ENCODE results near the gene VPS37C. TPM values are rescaled to one million over a fixed set of nuclear protein-coding genes. Genes with fewer than 3 reads are reported as not detected.

The VPS37C gene
- total RNA-seq, 1 experiment from 2014 or later = 23.1 TPM

DNA sequence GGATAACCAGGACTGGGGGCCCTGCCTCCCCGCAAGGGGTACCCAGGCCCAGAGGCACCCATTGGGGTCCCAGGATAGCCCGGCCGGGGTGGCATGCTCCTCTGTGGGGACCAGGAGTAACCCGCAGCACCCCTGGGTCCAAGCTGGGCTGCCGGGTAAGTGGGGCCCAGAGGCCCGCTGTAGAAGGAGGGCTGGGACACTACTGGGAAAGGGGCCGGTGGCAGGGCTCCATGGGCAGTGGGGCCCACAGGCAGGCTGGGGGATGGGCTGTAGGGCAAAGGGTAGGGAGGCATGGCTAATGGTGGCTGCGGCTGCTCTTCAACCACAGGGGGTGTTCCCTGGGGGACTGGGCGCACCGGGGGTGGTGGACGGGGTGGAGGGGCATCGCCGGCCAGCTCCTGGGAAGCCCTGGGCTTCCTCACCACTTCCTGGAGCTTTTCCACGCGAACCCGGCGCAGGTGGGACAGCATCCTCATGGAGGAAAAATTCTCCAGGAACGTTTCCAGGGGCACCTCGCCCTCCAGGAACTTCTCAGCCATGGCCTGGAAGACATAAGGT, 29.1 kb downstream of the VPS37C start:
- no peak for ATAC-seq
- no peaks in the 10 kb centered on the region for H4K20me1 ChIP-seq (ENCODE audit: insufficient read depth)
- RAD21 ChIA-PET (ENCODE audit: low non-redundant PET in 1 of 2, low total read pairs in 2 of 2, uncharacterized antibody in 2 of 2, unreplicated experiment in 2 of 2) = no interaction called here
- CTCF ChIA-PET = no interaction called here
- no peak overlapping the region for H3K27ac ChIP-seq (ENCODE audit: low read depth, low read length)
- H3K36me3 ChIP-seq (ENCODE audit: control insufficient read depth in 1 of 2, insufficient read depth in 2 of 2, low read length in 2 of 2) = no peaks in the 10 kb centered on the region
- no peak overlapping the region for H2AFZ ChIP-seq (ENCODE audit: low read depth, low read length, poor library complexity, severe bottlenecking)
- H3K9ac ChIP-seq (ENCODE audit: low read length) = no peak overlapping the region
- H3K4me1 ChIP-seq (ENCODE audit: control insufficient read depth in 1 of 2, insufficient read depth in 2 of 2, low read length in 2 of 2) = peaks cover 6 to 13% of the 10 kb centered on the region in 2 experiments; a peak in 3 of 4 replicates
- no peaks in the 10 kb centered on the region for H3K9me3 ChIP-seq (ENCODE audit: control insufficient read depth in 1 of 2, insufficient read depth in 1 of 2, low read depth in 1 of 2, low read length in 2 of 2)
- no peak overlapping the region for H3K4me3 ChIP-seq (replicated peaks in 1 of 2; ENCODE audit: low read depth in 1 of 2, low read length in 2 of 2)
- POLR2A ChIA-PET = interaction anchor here (0.7 kb wide), 1 partner anchor 9 kb away, joined by 3 read pairs; no protein-coding TSS in a partner anchor
- no peaks in the 10 kb centered on the region for H3K27me3 ChIP-seq (ENCODE audit: insufficient read depth, low read length)
- no peak overlapping the region for H3K4me2 ChIP-seq (ENCODE audit: low read length)
- BruUV-seq (replicated peaks) = no TSS peak
- intact Hi-C loops (cut with micrococcal nuclease) = no loop called here
- TF ChIP-seq, protein P1, sequence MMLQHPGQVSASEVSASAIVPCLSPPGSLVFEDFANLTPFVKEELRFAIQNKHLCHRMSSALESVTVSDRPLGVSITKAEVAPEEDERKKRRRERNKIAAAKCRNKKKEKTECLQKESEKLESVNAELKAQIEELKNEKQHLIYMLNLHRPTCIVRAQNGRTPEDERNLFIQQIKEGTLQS (IDR thresholded peaks at IDR 0.05) = no peak
- TF ChIP-seq CBX3 (IDR thresholded peaks at IDR 0.05; ENCODE audit: low read depth) = no peak
- no peak for TF ChIP-seq FOSL1 (IDR thresholded peaks at IDR 0.05; ENCODE audit: low read depth)
- TF ChIP-seq EGR1 (IDR thresholded peaks at IDR 0.05; ENCODE audit: low read depth) = no peak
- TF ChIP-seq, protein P2, sequence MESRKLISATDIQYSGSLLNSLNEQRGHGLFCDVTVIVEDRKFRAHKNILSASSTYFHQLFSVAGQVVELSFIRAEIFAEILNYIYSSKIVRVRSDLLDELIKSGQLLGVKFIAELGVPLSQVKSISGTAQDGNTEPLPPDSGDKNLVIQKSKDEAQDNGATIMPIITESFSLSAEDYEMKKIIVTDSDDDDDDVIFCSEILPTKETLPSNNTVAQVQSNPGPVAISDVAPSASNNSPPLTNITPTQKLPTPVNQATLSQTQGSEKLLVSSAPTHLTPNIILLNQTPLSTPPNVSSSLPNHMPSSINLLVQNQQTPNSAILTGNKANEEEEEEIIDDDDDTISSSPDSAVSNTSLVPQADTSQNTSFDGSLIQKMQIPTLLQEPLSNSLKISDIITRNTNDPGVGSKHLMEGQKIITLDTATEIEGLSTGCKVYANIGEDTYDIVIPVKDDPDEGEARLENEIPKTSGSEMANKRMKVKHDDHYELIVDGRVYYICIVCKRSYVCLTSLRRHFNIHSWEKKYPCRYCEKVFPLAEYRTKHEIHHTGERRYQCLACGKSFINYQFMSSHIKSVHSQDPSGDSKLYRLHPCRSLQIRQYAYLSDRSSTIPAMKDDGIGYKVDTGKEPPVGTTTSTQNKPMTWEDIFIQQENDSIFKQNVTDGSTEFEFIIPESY (IDR thresholded peaks at IDR 0.05; ENCODE audit: extremely low read depth, insufficient replicate concordance, low read length) = no peak
- no peak for TF ChIP-seq ZNF274 (IDR thresholded peaks at IDR 0.05; ENCODE audit: low read depth, low read length)
- no peak for TF ChIP-seq POLR2A (IDR thresholded peaks at IDR 0.05; ENCODE audit: borderline replicate concordance, extremely low read depth, insufficient read depth, insufficient read length)
- no peak for TF ChIP-seq RAD21 (IDR thresholded peaks at IDR 0.05; ENCODE audit: low read depth)
- TF ChIP-seq POLR2AphosphoS5 (IDR thresholded peaks at IDR 0.05; ENCODE audit: low read depth, low read length) = no peak
- TF ChIP-seq, protein P3, sequence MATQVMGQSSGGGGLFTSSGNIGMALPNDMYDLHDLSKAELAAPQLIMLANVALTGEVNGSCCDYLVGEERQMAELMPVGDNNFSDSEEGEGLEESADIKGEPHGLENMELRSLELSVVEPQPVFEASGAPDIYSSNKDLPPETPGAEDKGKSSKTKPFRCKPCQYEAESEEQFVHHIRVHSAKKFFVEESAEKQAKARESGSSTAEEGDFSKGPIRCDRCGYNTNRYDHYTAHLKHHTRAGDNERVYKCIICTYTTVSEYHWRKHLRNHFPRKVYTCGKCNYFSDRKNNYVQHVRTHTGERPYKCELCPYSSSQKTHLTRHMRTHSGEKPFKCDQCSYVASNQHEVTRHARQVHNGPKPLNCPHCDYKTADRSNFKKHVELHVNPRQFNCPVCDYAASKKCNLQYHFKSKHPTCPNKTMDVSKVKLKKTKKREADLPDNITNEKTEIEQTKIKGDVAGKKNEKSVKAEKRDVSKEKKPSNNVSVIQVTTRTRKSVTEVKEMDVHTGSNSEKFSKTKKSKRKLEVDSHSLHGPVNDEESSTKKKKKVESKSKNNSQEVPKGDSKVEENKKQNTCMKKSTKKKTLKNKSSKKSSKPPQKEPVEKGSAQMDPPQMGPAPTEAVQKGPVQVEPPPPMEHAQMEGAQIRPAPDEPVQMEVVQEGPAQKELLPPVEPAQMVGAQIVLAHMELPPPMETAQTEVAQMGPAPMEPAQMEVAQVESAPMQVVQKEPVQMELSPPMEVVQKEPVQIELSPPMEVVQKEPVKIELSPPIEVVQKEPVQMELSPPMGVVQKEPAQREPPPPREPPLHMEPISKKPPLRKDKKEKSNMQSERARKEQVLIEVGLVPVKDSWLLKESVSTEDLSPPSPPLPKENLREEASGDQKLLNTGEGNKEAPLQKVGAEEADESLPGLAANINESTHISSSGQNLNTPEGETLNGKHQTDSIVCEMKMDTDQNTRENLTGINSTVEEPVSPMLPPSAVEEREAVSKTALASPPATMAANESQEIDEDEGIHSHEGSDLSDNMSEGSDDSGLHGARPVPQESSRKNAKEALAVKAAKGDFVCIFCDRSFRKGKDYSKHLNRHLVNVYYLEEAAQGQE (IDR thresholded peaks at IDR 0.05; ENCODE audit: low read depth) = no peak
- no peak for TF ChIP-seq TCF7L2 (IDR thresholded peaks at IDR 0.05; ENCODE audit: borderline replicate concordance, extremely low read depth, insufficient read depth, insufficient read length)
- no peak for TF ChIP-seq EZH2 (IDR thresholded peaks at IDR 0.05)
- TF ChIP-seq ELF1 (IDR thresholded peaks at IDR 0.05; ENCODE audit: borderline replicate concordance, low read depth) = no peak
- TF ChIP-seq, protein P4, sequence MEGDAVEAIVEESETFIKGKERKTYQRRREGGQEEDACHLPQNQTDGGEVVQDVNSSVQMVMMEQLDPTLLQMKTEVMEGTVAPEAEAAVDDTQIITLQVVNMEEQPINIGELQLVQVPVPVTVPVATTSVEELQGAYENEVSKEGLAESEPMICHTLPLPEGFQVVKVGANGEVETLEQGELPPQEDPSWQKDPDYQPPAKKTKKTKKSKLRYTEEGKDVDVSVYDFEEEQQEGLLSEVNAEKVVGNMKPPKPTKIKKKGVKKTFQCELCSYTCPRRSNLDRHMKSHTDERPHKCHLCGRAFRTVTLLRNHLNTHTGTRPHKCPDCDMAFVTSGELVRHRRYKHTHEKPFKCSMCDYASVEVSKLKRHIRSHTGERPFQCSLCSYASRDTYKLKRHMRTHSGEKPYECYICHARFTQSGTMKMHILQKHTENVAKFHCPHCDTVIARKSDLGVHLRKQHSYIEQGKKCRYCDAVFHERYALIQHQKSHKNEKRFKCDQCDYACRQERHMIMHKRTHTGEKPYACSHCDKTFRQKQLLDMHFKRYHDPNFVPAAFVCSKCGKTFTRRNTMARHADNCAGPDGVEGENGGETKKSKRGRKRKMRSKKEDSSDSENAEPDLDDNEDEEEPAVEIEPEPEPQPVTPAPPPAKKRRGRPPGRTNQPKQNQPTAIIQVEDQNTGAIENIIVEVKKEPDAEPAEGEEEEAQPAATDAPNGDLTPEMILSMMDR (IDR thresholded peaks at IDR 0.05 in 2 of 3, conservative IDR thresholded peaks at IDR 0.05 in 1 of 3; ENCODE audit: borderline replicate concordance in 1 of 3, insufficient read depth in 1 of 3, low read depth in 2 of 3, low read length in 2 of 3) = no peak
- TF ChIP-seq SP1 (IDR thresholded peaks at IDR 0.05; ENCODE audit: low read depth) = no peak
- TF ChIP-seq ZFX (IDR thresholded peaks at IDR 0.05) = no peak
- TF ChIP-seq, protein P5, sequence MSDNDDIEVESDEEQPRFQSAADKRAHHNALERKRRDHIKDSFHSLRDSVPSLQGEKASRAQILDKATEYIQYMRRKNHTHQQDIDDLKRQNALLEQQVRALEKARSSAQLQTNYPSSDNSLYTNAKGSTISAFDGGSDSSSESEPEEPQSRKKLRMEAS (IDR thresholded peaks at IDR 0.05) = no peak
- no peak for TF ChIP-seq YY1 (IDR thresholded peaks at IDR 0.05; ENCODE audit: extremely low read depth, insufficient replicate concordance, low read depth, low read length)
- no peak for TF ChIP-seq SIN3A (IDR thresholded peaks at IDR 0.05; ENCODE audit: low read depth)
- TF ChIP-seq EZH2phosphoT487 (IDR thresholded peaks at IDR 0.05; ENCODE audit: borderline replicate concordance) = no peak
- no peaks in the 10 kb centered on the region for H3K79me2 ChIP-seq (ENCODE audit: insufficient read depth, low read length)
- DNase-seq (ENCODE audit: low read depth, low spot score) = no peak
- H3K9me2 ChIP-seq (ENCODE audit: insufficient read depth) = no peaks in the 10 kb centered on the region

All from HCT116 (cell line).